ENCODE measurements around the gene WNK2.

Gene WNK2

GRCh38 chr9:93205896-93206575 is 22.1 kb downstream of the WNK2 start:
- FAIRE-seq, result no peak
- TF ChIP-seq POLR2A (IDR thresholded peaks at IDR 0.05; ENCODE audit: low read depth, low read length), result no peak
- DNase-seq (ENCODE audit: insufficient read length, low spot score), result no peak

DNA sequence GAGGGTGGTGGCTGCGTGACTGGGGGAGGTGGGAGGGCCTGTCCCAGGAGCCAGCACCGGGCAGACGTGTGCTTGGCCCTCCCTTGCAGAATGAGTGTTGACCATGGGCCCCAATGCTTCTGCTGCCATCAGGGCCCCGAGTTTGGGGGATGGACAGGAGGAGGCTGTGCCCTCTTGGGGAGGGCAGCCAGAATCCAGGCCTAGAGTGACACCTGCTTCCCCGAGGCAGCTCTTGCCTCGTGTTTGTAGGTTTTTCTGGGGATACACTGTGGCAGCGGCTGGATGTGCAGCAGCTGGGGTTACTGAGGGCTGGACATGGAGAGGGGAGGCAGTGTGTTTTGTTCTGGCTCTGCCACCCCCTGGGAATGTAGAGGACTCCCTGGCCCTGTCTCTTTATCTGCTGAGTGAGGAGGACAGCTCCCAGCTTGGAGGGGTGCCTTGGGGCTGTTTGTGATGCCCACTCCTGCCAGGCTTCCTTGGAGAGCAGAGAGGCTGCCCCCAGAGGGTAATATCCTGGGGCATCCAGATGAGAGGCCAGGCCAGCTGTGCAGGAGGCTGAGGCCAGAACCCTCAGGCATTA is 22.7 kb downstream of the WNK2 start:
- DNase-seq (ENCODE audit: insufficient read length, low spot score) (no peak), FAIRE-seq (no peak)
- no peak for TF ChIP-seq POLR2A (IDR thresholded peaks at IDR 0.05; ENCODE audit: low read depth, low read length)

GRCh38 chr9:93207326-93207814 is 23.4 kb downstream of the WNK2 start:
- DNase-seq (ENCODE audit: insufficient read length, low spot score), result no peak
- TF ChIP-seq POLR2A (IDR thresholded peaks at IDR 0.05; ENCODE audit: low read depth, low read length), result no peak
- no peak for FAIRE-seq

DNA sequence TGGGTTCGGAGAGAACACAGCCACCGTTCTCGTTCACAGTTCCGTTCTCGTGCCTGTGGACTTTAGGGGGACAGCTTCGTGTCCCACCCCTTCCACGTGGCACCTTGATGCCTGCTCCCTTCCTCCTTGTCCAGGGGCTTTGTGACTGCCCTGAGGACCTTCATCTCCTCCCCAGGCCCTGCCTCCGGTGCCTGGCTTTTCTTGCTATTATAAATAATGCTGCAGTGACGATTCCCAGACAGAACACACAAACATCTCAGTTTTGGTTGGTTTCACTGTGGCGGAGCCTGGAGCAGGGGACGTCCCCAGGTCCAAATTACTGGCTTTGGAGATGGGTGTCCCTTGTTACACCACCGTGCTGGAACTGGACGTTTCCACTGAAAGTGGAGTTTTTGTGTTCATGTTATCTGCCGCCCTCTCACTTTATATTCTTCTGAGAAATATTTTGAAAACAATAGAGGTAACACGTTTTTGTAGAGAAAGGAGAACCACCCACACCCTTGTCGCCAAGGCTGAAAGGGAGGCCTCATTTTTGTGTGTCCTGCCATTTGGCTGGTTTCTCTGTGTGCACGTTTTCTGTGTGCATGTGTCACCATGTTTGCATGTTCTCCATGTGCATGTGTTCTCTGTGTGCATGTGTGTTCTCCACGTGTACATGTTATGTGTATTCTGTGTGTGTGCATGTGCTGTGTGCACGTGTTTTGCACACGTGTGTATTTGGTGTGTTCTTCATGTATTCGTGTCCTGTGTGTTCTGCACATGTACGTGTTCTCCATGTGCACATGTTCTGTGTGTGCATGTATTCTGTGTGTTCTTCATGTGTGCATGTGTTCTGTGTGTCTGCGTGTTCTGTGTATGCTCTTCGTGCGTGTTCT is 24.2 kb downstream of the WNK2 start:
- FAIRE-seq (no peak), DNase-seq (ENCODE audit: insufficient read length, low spot score) (no peak)
- TF ChIP-seq POLR2A (IDR thresholded peaks at IDR 0.05; ENCODE audit: low read depth, low read length), result no peak

DNA sequence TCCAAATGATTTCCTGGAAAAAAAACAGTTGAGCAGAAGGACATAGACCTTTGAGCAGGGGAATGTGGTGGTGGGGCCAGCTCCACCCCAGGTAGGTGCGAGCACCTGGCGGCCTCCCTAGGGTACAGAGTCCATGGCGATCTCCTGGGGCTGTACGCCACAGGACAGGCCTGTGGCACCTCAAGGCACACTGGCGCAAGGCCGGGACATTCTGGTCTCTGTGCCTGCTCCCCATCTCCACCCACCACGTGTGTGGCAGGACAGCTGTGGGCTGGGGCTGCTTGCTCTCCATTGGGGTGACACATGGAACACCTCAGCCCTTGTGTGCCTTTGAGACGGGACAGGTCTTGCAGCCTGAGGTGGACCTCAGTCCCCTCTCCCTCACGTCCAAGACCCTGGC is 25.2 kb downstream of the WNK2 start:
- no peak for DNase-seq (ENCODE audit: insufficient read length, low spot score)
- no peak for FAIRE-seq
- TF ChIP-seq POLR2A (IDR thresholded peaks at IDR 0.05; ENCODE audit: low read depth, low read length), result no peak

DNA sequence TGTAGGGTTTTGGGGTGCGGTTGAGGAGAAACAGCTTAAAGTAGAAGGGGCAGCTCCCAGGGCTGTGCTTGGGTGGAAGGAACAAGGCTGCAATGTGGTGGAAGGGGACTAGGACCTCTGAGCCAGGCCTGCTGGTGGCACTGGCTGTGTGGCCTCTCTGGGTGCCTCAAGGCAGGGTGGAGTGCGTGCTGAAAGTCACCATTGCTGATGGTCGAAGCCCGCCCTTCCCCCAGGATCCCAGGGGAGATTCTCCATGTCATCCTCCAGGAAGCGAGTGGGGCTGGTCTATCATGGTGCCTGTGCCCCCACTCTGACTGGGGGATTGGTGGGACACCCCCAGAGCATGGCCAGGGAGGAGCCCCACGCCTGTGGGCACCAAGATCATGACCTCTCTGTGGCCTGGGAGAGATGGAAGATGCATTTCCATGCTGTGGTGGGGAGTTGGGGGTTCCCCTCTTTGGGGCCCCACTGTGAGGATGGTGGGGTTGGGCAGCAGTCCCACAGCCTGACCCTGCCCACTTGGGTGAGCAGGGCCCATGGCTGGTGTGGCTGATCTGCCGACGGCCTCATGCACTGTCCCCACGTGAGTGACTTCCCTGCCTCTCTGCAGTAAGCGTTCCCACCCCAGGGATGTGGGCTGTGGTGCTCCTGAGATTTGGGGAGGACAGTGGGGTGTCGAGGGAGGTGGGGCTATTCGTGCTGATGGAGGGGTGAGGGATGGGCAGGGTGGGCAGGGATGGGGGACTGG is 25.8 kb downstream of the WNK2 start:
- DNase-seq (ENCODE audit: insufficient read length, low spot score) (no peak), FAIRE-seq (no peak)
- no peak for TF ChIP-seq POLR2A (IDR thresholded peaks at IDR 0.05; ENCODE audit: low read depth, low read length)

GRCh38 chr9:93210324-93210973 is 26.5 kb downstream of the WNK2 start:
- no peak for TF ChIP-seq POLR2A (IDR thresholded peaks at IDR 0.05; ENCODE audit: low read depth, low read length)
- DNase-seq (ENCODE audit: insufficient read length, low spot score) (no peak), FAIRE-seq (no peak)

- no peak for TF ChIP-seq POLR2A (IDR thresholded peaks at IDR 0.05; ENCODE audit: low read depth, low read length)
- no peak for FAIRE-seq
These were observed 27.2 kb downstream of the WNK2 start for GRCh38 chr9:93210974-93211653.

DNA sequence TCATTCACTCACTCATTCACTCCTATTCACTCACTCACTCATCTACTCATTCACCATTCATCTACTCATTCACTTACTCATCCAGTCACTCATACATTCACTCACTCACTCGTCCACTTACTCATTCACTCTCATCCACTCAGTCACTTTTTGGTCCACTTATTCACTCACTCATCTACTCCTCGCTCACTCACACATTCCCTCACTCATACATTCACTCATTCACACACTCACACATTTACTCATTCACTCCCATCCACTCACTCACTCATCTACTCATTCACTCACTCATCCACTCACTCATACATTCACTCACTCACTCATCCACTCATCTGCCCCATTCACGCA is 27.7 kb downstream of the WNK2 start:
- TF ChIP-seq POLR2A (IDR thresholded peaks at IDR 0.05; ENCODE audit: low read depth, low read length), result no peak
- FAIRE-seq, result no peak

More at GRCh38 chr9:93210974-93211653, 27.2 kb downstream of the WNK2 start:
- DNase-seq (ENCODE audit: insufficient read length, low spot score), result no peak

DNA sequence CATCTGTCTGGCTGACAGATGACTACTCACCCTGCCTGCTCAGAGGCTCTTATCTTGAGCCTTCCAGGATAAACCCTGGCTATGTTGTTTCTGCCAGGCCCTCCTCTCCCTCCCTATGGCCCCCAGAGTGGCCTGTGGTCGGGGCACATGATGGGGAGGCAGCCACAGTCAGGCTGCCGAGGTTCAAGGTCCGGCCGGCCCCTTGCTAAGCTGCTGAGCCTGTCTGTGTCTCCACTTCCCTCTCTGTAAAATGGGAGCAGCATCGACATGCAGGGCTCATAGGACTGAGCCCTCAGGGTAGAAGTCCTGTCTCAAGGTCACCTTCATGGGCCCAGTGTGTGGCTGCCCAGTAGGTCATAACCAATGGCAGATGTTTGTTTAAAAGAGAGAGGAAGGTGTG is 28.5 kb downstream of the WNK2 start:
- DNase-seq (ENCODE audit: insufficient read length, low spot score) (no peak), FAIRE-seq (no peak)
- no peak for TF ChIP-seq POLR2A (IDR thresholded peaks at IDR 0.05; ENCODE audit: low read depth, low read length)

More for the DNA sequence above, 27.7 kb downstream of the WNK2 start:
- DNase-seq (ENCODE audit: insufficient read length, low spot score), result no peak

DNA sequence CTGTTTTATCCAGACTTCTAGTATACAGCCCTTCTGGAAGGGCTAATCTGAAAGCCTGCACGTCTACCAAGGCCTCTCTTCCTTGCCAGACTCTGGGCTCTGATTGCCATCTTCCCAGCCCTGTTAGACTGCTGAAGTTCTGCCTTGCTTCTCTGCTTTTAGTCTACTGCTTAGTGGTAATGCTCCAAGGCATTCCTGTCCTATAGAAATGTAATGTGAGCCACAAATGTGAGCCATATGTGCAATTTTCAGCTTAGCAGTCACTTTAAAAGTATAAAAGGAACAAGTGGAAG is 32.1 kb downstream of the WNK2 start:
- TF ChIP-seq POLR2A (IDR thresholded peaks at IDR 0.05; ENCODE audit: low read depth, low read length), result no peak
- DNase-seq (ENCODE audit: insufficient read length, low spot score), result no peak
- no peak for FAIRE-seq

GRCh38 chr9:93217706-93218105 is 33.8 kb downstream of the WNK2 start:
- no peak for DNase-seq (ENCODE audit: insufficient read length, low spot score)
- TF ChIP-seq POLR2A (IDR thresholded peaks at IDR 0.05; ENCODE audit: low read depth, low read length), result no peak
- no peak for FAIRE-seq

DNA sequence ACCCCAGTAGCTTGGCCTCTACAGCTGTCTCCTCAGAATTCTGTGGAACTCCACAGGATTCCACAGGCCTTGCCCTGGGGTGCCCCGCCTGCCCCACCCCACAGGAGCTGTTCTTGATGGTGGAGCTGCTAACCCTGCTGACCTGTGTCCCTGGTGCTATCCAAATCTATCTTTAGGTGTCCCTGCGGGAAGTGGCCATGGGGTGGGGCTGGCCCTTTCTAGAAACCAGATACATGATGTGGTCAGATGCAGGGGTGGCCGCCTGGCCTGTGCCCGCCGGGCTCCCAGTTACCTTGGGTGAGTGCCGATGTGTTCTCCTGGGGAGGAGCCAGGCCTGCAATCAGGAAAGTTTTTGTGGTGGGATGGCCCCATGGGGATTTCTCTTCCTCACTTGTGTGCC is 34.2 kb downstream of the WNK2 start:
- no peak for TF ChIP-seq POLR2A (IDR thresholded peaks at IDR 0.05; ENCODE audit: low read depth, low read length)
- no peak for FAIRE-seq
- no peak for DNase-seq (ENCODE audit: insufficient read length, low spot score)
